H9 (cell line): ENCODE results near the gene ANO2. TPM values are rescaled to one million over a fixed set of nuclear protein-coding genes. Genes with fewer than 3 reads are reported as not detected.

ENCODE experiments used
- DNase-seq: peaks from one replicate; pipeline ENCODE4 v3.0.0-alpha.2; 2017
- H2AFZ ChIP-seq: one replicate; pipeline ENCODE4 v1.6.1; 2013; ENCODE audit warnings: mild to moderate bottlenecking, low read length, control low read depth, moderate library complexity
- H2AK5ac ChIP-seq: 2 replicates; pipeline ENCODE4 v1.6.1; 2013; ENCODE audit warnings: low read length, control low read depth, mixed read lengths; ENCODE audit not compliant: insufficient read length
- H2BK120ac ChIP-seq: one replicate; pipeline ENCODE4 v1.6.1; 2013; ENCODE audit warnings: low read depth, mild to moderate bottlenecking, low read length, control low read depth, inconsistent platforms; ENCODE audit not compliant: poor library complexity, severe bottlenecking
- H2BK12ac ChIP-seq: 2 replicates; pipeline ENCODE4 v1.6.1; 2013; ENCODE audit warnings: low read length, control low read depth, mixed read lengths, low read depth; ENCODE audit not compliant: insufficient read length
- H2BK15ac ChIP-seq: 2 replicates; pipeline ENCODE4 v1.6.1; 2013; ENCODE audit warnings: low read depth, low read length, control low read depth
- H2BK20ac ChIP-seq: one replicate; pipeline ENCODE4 v1.6.1; 2013; ENCODE audit warnings: low read depth, mild to moderate bottlenecking, low read length, control low read depth, inconsistent platforms; ENCODE audit not compliant: poor library complexity, severe bottlenecking
- H2BK5ac ChIP-seq: 2 replicates; pipeline ENCODE4 v1.6.1; 2013; ENCODE audit warnings: low read length, control low read depth, mixed read lengths; ENCODE audit not compliant: insufficient read length
- H3K14ac ChIP-seq: 2 replicates; pipeline ENCODE4 v1.6.1; 2013; ENCODE audit warnings: low read length, control low read depth; ENCODE audit not compliant: insufficient read depth
- H3K18ac ChIP-seq: 2 replicates; pipeline ENCODE4 v1.6.1; 2013; ENCODE audit warnings: low read depth, mild to moderate bottlenecking, mixed read lengths, low read length, control low read depth; ENCODE audit not compliant: insufficient read length
- H3K23ac ChIP-seq: 2 replicates; pipeline ENCODE4 v1.6.1; 2013; ENCODE audit warnings: low read length, control low read depth, mixed read lengths, low read depth; ENCODE audit not compliant: insufficient read length
- H3K23me2 ChIP-seq: 2 replicates; pipeline ENCODE4 v1.6.1; 2013; ENCODE audit warnings: low read depth, mild to moderate bottlenecking, mixed read lengths, low read length, control low read depth; ENCODE audit not compliant: insufficient read length, poor library complexity, severe bottlenecking
- H3K27ac ChIP-seq: 2 replicates; pipeline ENCODE4 v1.5.1; 2013; ENCODE audit warnings: low read length, control low read depth, mixed read lengths, low read depth; ENCODE audit not compliant: insufficient read length
- H3K27me3 ChIP-seq: 2 replicates; pipeline ENCODE4 v1.6.1; 2013; ENCODE audit warnings: low read length, control low read depth, inconsistent platforms; ENCODE audit not compliant: insufficient read depth
- H3K4ac ChIP-seq: 2 replicates; pipeline ENCODE4 v1.6.1; 2013; ENCODE audit warnings: low read depth, mild to moderate bottlenecking, control low read depth, inconsistent platforms, low read length, moderate library complexity
- H3K4me1 ChIP-seq: 2 replicates; pipeline ENCODE4 v1.6.1; 2013; ENCODE audit warnings: low read length, control low read depth, inconsistent platforms; ENCODE audit not compliant: insufficient read depth
- H3K4me2 ChIP-seq: 2 replicates; pipeline ENCODE4 v1.6.1; 2013; ENCODE audit warnings: low read length, control low read depth, mixed read lengths; ENCODE audit not compliant: insufficient read length, insufficient read depth
- H3K56ac ChIP-seq: 2 replicates; pipeline ENCODE4 v1.6.1; 2013; ENCODE audit warnings: low read depth, mild to moderate bottlenecking, mixed read lengths, low read length, control low read depth; ENCODE audit not compliant: insufficient read length
- H3K79me1 ChIP-seq: 2 replicates; pipeline ENCODE4 v1.6.1; 2013; ENCODE audit warnings: low read depth, mild to moderate bottlenecking, moderate library complexity, low read length, control low read depth, inconsistent platforms; ENCODE audit not compliant: insufficient read depth, poor library complexity, severe bottlenecking
- H3K79me2 ChIP-seq: 2 replicates; pipeline ENCODE4 v1.6.1; 2013; ENCODE audit warnings: low read length, control low read depth, inconsistent platforms; ENCODE audit not compliant: insufficient read depth
- H3K9ac ChIP-seq: 2 replicates; pipeline ENCODE4 v1.6.1; 2013; ENCODE audit warnings: low read length, control low read depth, mixed read lengths; ENCODE audit not compliant: insufficient read length; ENCODE audit errors: extremely low read depth
- H3K9me3 ChIP-seq: one replicate; pipeline ENCODE4 v1.6.1; 2013; ENCODE audit warnings: low read depth, low read length, inconsistent platforms; ENCODE audit not compliant: control insufficient read depth
- H3T11ph ChIP-seq: one replicate; pipeline ENCODE4 v1.6.1; 2013; ENCODE audit warnings: mild to moderate bottlenecking, low read length, control low read depth, inconsistent platforms
- H4K20me1 ChIP-seq: one replicate; pipeline ENCODE4 v1.6.1; 2013; ENCODE audit not compliant: control insufficient read depth, insufficient read length, insufficient read depth
- H4K5ac ChIP-seq: 2 replicates; pipeline ENCODE4 v1.6.1; 2013; ENCODE audit warnings: low read depth, mild to moderate bottlenecking, mixed read lengths, low read length, control low read depth; ENCODE audit not compliant: insufficient read length
- H4K8ac ChIP-seq: replicated peaks from 2 replicates; pipeline ENCODE4 v1.6.1; 2013; ENCODE audit warnings: low read length, control low read depth, mixed read lengths, low read depth; ENCODE audit not compliant: insufficient read length
- H4K91ac ChIP-seq: 2 replicates; pipeline ENCODE4 v1.6.1; 2013; ENCODE audit warnings: low read depth, mild to moderate bottlenecking, moderate library complexity, mixed read lengths, low read length, control low read depth; ENCODE audit not compliant: insufficient read length
- H3K27ac Mint-ChIP-seq, 3 experiments: 2 replicates in 2 of 3; 3 replicates in 1 of 3; pipeline ENCODE4 v1.8.0; 2020 to 2021; ENCODE audit warnings: mixed read lengths in 3 of 3, mild to moderate bottlenecking in 1 of 3, moderate library complexity in 1 of 3
- H3K27me3 Mint-ChIP-seq: 2 replicates; pipeline ENCODE4 v1.8.0; 2021; ENCODE audit warnings: low read depth, mild to moderate bottlenecking, moderate library complexity, mixed read lengths
- H3K36me3 Mint-ChIP-seq, 3 experiments: 2 replicates in 2 of 3; 3 replicates in 1 of 3; pipeline ENCODE4 v1.8.0; 2020 to 2021; ENCODE audit warnings: low read depth in 3 of 3, mixed read lengths in 3 of 3; ENCODE audit not compliant: insufficient read depth in 1 of 3
- H3K4me1 Mint-ChIP-seq, 2 experiments: 2 replicates each; pipeline ENCODE4 v1.8.0; 2020; ENCODE audit warnings: mixed read lengths in 2 of 2
- H3K4me3 Mint-ChIP-seq, 2 experiments: 2 replicates in 1 of 2; 3 replicates in 1 of 2; pipeline ENCODE4 v1.8.0; 2020 to 2021; ENCODE audit warnings: mild to moderate bottlenecking in 2 of 2, mixed read lengths in 2 of 2, moderate library complexity in 1 of 2
- H3K9me3 Mint-ChIP-seq, 2 experiments: 2 replicates in 1 of 2; 3 replicates in 1 of 2; pipeline ENCODE4 v1.8.0; 2020; ENCODE audit warnings: mild to moderate bottlenecking in 2 of 2, mixed read lengths in 2 of 2, moderate library complexity in 1 of 2
- WGBS: extraction: QIAGEN DNeasy Blood & Tissue Kit; methylation state at CpG from one replicate; pipeline ENCODE4 v1.1.7; 2013; ENCODE audit warnings: missing lambda C conversion rate, low lambda C conversion rate, mixed read lengths; ENCODE audit not compliant: insufficient read length; ENCODE audit errors: extremely low coverage; 5-methylcytosine and 5-hydroxymethylcytosine counted together
- total RNA-seq: library from RNA; stranded (reverse); gene quantifications from 2 replicates; pipeline ENCODE4 v1.2.1, GENCODE V29; 2021
- TF ChIP-seq, protein P1 (sequence below): fragments of 200-600 bp; sonication (generic); conservative IDR thresholded peaks from 3 replicates; pipeline ENCODE4 v1.8.0; 2021; ENCODE audit warnings: antibody characterized with exemption, mild to moderate bottlenecking

The ANO2 gene
- total RNA-seq, 1 experiment from 2014 or later = 3.8 TPM

DNA sequence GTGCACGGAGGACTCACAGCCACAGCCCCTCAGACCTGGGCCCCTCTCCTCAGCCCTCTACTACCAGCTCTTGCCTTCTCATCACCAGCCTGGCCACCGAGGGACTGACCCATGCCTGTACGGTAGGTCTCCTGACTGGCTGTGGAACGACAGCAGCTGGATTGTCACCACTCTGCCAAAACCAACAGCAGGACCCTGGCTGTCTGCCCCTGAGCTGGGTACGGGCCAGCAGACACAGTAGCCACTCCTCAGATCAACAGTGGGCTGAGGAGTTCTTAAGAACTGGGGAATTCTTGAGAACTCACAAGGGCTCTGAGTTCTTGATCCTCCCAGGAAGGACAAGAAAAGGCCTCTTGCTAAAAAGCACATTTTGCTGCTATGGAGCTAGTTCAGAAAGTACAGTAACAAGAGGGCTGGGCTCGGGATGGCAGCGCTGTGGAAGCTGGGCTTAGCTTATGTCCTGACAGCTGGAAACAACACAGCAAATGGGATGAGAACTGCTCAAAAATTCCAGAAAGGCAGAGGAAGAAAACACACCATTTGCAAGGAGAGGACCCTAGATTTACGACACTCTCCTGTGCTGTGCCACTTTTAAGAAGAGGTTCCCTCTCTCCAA, 176.4 kb downstream of the ANO2 start:
- no peak overlapping the region for H2BK20ac ChIP-seq
- H3K79me2 ChIP-seq = no peaks in the 10 kb centered on the region; the same call in 1 of the 2 replicates
- H3K27ac Mint-ChIP-seq = no peak overlapping the region
- no peaks in the 10 kb centered on the region for H3K23me2 ChIP-seq
- no peak for DNase-seq
- peaks cover 6% of the 10 kb centered on the region for H3K27me3 Mint-ChIP-seq
- no peak overlapping the region for H2BK15ac ChIP-seq
- H4K20me1 ChIP-seq = no peaks in the 10 kb centered on the region
- no peaks in the 10 kb centered on the region; a peak in 1 of 7 replicates for H3K36me3 Mint-ChIP-seq
- no peak overlapping the region for H2BK120ac ChIP-seq
- H4K8ac ChIP-seq = no peak overlapping the region
- H3K4me3 Mint-ChIP-seq = no peak overlapping the region
- no peak overlapping the region for H3K4ac ChIP-seq
- H2AK5ac ChIP-seq = no peak overlapping the region
- WGBS = no CpG with 5 or more reads among the region's 8 CpGs
- H3K79me1 ChIP-seq = no peaks in the 10 kb centered on the region
- TF ChIP-seq, protein P1, sequence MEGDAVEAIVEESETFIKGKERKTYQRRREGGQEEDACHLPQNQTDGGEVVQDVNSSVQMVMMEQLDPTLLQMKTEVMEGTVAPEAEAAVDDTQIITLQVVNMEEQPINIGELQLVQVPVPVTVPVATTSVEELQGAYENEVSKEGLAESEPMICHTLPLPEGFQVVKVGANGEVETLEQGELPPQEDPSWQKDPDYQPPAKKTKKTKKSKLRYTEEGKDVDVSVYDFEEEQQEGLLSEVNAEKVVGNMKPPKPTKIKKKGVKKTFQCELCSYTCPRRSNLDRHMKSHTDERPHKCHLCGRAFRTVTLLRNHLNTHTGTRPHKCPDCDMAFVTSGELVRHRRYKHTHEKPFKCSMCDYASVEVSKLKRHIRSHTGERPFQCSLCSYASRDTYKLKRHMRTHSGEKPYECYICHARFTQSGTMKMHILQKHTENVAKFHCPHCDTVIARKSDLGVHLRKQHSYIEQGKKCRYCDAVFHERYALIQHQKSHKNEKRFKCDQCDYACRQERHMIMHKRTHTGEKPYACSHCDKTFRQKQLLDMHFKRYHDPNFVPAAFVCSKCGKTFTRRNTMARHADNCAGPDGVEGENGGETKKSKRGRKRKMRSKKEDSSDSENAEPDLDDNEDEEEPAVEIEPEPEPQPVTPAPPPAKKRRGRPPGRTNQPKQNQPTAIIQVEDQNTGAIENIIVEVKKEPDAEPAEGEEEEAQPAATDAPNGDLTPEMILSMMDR = no peak
- H3K56ac ChIP-seq = no peak overlapping the region
- no peak overlapping the region for H3K23ac ChIP-seq
- H4K5ac ChIP-seq = no peak overlapping the region
- no peaks in the 10 kb centered on the region for H3K27me3 ChIP-seq
- H3T11ph ChIP-seq = no peak overlapping the region
- H3K9ac ChIP-seq = no peak overlapping the region
- H3K9me3 ChIP-seq = no peaks in the 10 kb centered on the region
- H3K14ac ChIP-seq = no peak overlapping the region
- H2BK5ac ChIP-seq = no peak overlapping the region
- no peaks in the 10 kb centered on the region for H3K4me1 ChIP-seq
- H3K4me1 Mint-ChIP-seq = no peaks in the 10 kb centered on the region
- no peak overlapping the region for H3K4me2 ChIP-seq
- H3K27ac ChIP-seq = no peak overlapping the region
- no peaks in the 10 kb centered on the region; a peak in 1 of 5 replicates for H3K9me3 Mint-ChIP-seq
- H3K18ac ChIP-seq = no peak overlapping the region
- H2AFZ ChIP-seq = no peak overlapping the region
- H4K91ac ChIP-seq = no peak overlapping the region
- H2BK12ac ChIP-seq = no peak overlapping the region
